ENCODE results near the gene DDX18. TPM values are rescaled to one million over a fixed set of nuclear protein-coding genes. Genes with fewer than 3 reads are reported as not detected.

DDX18 gene
- total and polyA plus RNA-seq, 2 donors (not counting 1 experiment from before 2014, with no cell fraction given), result 20.3 to 98.0 TPM

- CTCF ChIA-PET, result interaction anchor here (1.0 to 5.1 kb wide), 2 partner anchors 168 to 193 kb away, joined by 3 to 62 read pairs; no protein-coding TSS in a partner anchor
- no peaks in the 10 kb centered on the region for H4K20me1 ChIP-seq (ENCODE audit: control insufficient read depth, insufficient read depth, low read length, poor library complexity, severe bottlenecking)
- no peaks in the 10 kb centered on the region for H3K9me3 ChIP-seq (ENCODE audit: control extremely low read depth in 1 of 3, control insufficient read depth in 2 of 3, insufficient read depth in 1 of 3, low read length in 2 of 3)
- Mint-ChIP-seq H3K27ac (no peak overlapping the region), H3K9me3 (ENCODE audit: insufficient read depth) (no peaks in the 10 kb centered on the region), H3K4me3 (no peak overlapping the region), H3K27me3 (no peaks in the 10 kb centered on the region), H3K4me1 (peaks cover 32% of the 10 kb centered on the region)
- peaks cover 13% of the 10 kb centered on the region for H3K79me2 ChIP-seq (ENCODE audit: control insufficient read depth, insufficient read depth, low read length)
- ATAC-seq (ENCODE audit: low read depth) (no peak), DNase-seq (no peak)
- peak overlapping the region; percentile 30 for H2AFZ ChIP-seq (ENCODE audit: insufficient read depth, low read depth, low read length, poor library complexity, severe bottlenecking)
- no peak overlapping the region for H3K4me2 ChIP-seq (replicated peaks; ENCODE audit: low read depth, low read length, poor library complexity, severe bottlenecking)
- H3K9ac ChIP-seq (ENCODE audit: low read length), result no peak overlapping the region
- no peak overlapping the region for H3K4me3 ChIP-seq (ENCODE audit: control extremely low read depth in 1 of 5, extremely low read depth in 1 of 5, insufficient read depth in 1 of 5, low read depth in 2 of 5, low read length in 4 of 5)
- no peak for TF ChIP-seq CTCF (IDR thresholded peaks at IDR 0.05)
- no peak for TF ChIP-seq EZH2 (IDR thresholded peaks at IDR 0.05; ENCODE audit: borderline replicate concordance, insufficient read depth, low read depth, low read length, poor library complexity, severe bottlenecking)
- intact Hi-C loops (cut with micrococcal nuclease), result loop anchor here (10.0 kb wide), 1 partner anchor 122 kb away; no protein-coding TSS in a partner anchor
- H3K27ac ChIP-seq (ENCODE audit: low read length in 2 of 2), result no peak overlapping the region
- POLR2A ChIA-PET, result no interaction called here
- no peaks in the 10 kb centered on the region for H3K27me3 ChIP-seq (replicated peaks in 1 of 4; ENCODE audit: control extremely low read depth in 1 of 4, control insufficient read depth in 3 of 4, insufficient read depth in 4 of 4, low read length in 3 of 4)
- peaks cover 24 to 25% of the 10 kb centered on the region in 2 donors for H3K4me1 ChIP-seq (ENCODE audit: control insufficient read depth in 2 of 2, insufficient read depth in 2 of 2, low read length in 2 of 2)
- H3K36me3 ChIP-seq (replicated peaks in 1 of 2; ENCODE audit: control extremely low read depth in 1 of 2, control insufficient read depth in 1 of 2, extremely low read depth in 1 of 2, insufficient read depth in 2 of 2, low read length in 1 of 2), result peaks cover 0 to 2% of the 10 kb centered on the region in 2 experiments
- 100% methylated on average over 3 of the region's 4 CpGs for WGBS (ENCODE audit: insufficient coverage)
These were observed 2.0 kb upstream of the DDX18 start for GRCh38 chr2:117812443-117812842.

GRCh38 chr2:117815946-117816345 is 1.5 kb downstream of the DDX18 start:
- Histone ChIP-seq H3K27ac (ENCODE audit: low read length in 2 of 2) (peak overlapping the region; percentile 96 to 99), H2AFZ (ENCODE audit: insufficient read depth, low read depth, low read length, poor library complexity, severe bottlenecking) (no peak overlapping the region), H3K27me3 (replicated peaks in 1 of 4; ENCODE audit: control extremely low read depth in 1 of 4, control insufficient read depth in 3 of 4, insufficient read depth in 4 of 4, low read length in 3 of 4) (no peaks in the 10 kb centered on the region), H3K4me3 (ENCODE audit: control extremely low read depth in 1 of 5, extremely low read depth in 1 of 5, insufficient read depth in 1 of 5, low read depth in 2 of 5, low read length in 4 of 5) (peak overlapping the region in 1 of 5 experiments; percentile 68), H3K4me1 (ENCODE audit: control insufficient read depth in 2 of 2, insufficient read depth in 2 of 2, low read length in 2 of 2) (peaks cover 24 to 25% of the 10 kb centered on the region in 2 donors), H3K9me3 (ENCODE audit: control extremely low read depth in 1 of 3, control insufficient read depth in 2 of 3, insufficient read depth in 1 of 3, low read length in 2 of 3) (no peaks in the 10 kb centered on the region), H3K9ac (ENCODE audit: low read length) (peak overlapping the region; percentile 87), H4K20me1 (ENCODE audit: control insufficient read depth, insufficient read depth, low read length, poor library complexity, severe bottlenecking) (no peaks in the 10 kb centered on the region), H3K36me3 (replicated peaks in 1 of 2; ENCODE audit: control extremely low read depth in 1 of 2, control insufficient read depth in 1 of 2, extremely low read depth in 1 of 2, insufficient read depth in 2 of 2, low read length in 1 of 2) (peaks cover 6 to 36% of the 10 kb centered on the region in 2 experiments), H3K4me2 (replicated peaks; ENCODE audit: low read depth, low read length, poor library complexity, severe bottlenecking) (peak overlapping the region; percentile 78), H3K79me2 (ENCODE audit: control insufficient read depth, insufficient read depth, low read length) (peaks cover 13% of the 10 kb centered on the region)
- ChIA-PET POLR2A (no interaction called here), CTCF (interaction anchor here (0.5 to 5.1 kb wide), 2 partner anchors 190 to 1939 kb away, joined by 4 to 62 read pairs; no protein-coding TSS in a partner anchor)
- intact Hi-C loops (cut with micrococcal nuclease), result loop anchor here (2.0 to 10.0 kb wide), 3 partner anchors 17 to 1863 kb away; partner anchors contain the start of gene TMEM177
- TF ChIP-seq CTCF (IDR thresholded peaks at IDR 0.05) (no peak), EZH2 (IDR thresholded peaks at IDR 0.05; ENCODE audit: borderline replicate concordance, insufficient read depth, low read depth, low read length, poor library complexity, severe bottlenecking) (no peak)
- DNase-seq, result no peak
- peaks cover 57% of the 10 kb centered on the region for H3K4me1 Mint-ChIP-seq
- peak overlapping the region; percentile 88 for H3K4me3 Mint-ChIP-seq
- H3K27ac Mint-ChIP-seq, result peak overlapping the region; percentile 95
- no CpG with 5 or more reads among the region's 3 CpGs for WGBS (ENCODE audit: insufficient coverage)
- H3K9me3 Mint-ChIP-seq (ENCODE audit: insufficient read depth), result no peaks in the 10 kb centered on the region
- no peaks in the 10 kb centered on the region for H3K27me3 Mint-ChIP-seq
- no peak for ATAC-seq (ENCODE audit: low read depth)

All from B cell (primary cell).